ENCODE measurements around the gene APOC3.
"Not testable (repeated sequence)": the region's sequence is repeated elsewhere in the genome, so short reads cannot be mapped to it uniquely, and the experiment has no call there.

Gene APOC3

DNA sequence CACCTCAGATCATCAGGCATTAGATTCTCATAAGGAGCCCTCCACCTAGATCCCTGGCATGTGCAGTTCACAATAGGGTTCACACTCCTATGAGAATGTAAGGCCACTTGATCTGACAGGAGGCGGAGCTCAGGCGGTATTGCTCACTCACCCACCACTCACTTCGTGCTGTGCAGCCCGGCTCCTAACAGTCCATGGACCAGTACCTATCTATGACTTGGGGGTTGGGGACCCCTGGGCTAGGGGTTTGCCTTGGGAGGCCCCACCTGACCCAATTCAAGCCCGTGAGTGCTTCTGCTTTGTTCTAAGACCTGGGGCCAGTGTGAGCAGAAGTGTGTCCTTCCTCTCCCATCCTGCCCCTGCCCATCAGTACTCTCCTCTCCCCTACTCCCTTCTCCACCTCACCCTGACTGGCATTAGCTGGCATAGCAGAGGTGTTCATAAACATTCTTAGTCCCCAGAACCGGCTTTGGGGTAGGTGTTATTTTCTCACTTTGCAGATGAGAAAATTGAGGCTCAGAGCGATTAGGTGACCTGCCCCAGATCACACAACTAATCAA, 2.2 kb downstream of the APOC3 start:
- DNase-seq (ENCODE audit: low spot score), result no peak

DNA sequence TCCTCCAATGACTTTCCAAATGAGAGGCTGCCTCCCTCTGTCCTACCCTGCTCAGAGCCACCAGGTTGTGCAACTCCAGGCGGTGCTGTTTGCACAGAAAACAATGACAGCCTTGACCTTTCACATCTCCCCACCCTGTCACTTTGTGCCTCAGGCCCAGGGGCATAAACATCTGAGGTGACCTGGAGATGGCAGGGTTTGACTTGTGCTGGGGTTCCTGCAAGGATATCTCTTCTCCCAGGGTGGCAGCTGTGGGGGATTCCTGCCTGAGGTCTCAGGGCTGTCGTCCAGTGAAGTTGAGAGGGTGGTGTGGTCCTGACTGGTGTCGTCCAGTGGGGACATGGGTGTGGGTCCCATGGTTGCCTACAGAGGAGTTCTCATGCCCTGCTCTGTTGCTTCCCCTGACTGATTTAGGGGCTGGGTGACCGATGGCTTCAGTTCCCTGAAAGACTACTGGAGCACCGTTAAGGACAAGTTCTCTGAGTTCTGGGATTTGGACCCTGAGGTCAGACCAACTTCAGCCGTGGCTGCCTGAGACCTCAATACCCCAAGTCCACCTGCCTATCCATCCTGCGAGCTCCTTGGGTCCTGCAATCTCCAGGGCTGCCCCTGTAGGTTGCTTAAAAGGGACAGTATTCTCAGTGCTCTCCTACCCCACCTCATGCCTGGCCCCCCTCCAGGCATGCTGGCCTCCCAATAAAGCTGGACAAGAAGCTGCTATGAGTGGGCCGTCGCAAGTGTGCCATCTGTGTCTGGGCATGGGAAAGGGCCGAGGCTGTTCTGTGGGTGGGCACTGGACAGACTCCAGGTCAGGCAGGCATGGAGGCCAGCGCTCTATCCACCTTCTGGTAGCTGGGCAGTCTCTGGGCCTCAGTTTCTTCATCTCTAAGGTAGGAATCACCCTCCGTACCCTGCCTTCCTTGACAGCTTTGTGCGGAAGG, 2.9 kb downstream of the APOC3 start:
- DNase-seq (ENCODE audit: low spot score), result no peak

DNA sequence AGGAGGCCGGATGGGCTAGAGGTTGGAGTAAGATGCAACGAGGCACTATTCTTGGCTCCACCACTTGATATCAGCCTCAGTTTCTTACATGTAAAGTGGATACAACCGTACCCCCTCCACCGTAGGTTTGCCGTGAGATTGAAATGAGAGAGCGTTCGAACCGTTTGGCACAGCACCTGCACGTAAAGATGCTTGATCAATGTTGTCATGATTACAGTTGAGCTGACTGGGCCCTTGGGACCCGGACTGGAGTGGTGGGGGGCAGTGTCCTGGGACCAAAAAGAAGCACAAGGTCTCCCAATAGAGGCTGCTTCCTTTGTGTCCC, 3.7 kb downstream of the APOC3 start:
- no peak for DNase-seq (ENCODE audit: low spot score)

DNA sequence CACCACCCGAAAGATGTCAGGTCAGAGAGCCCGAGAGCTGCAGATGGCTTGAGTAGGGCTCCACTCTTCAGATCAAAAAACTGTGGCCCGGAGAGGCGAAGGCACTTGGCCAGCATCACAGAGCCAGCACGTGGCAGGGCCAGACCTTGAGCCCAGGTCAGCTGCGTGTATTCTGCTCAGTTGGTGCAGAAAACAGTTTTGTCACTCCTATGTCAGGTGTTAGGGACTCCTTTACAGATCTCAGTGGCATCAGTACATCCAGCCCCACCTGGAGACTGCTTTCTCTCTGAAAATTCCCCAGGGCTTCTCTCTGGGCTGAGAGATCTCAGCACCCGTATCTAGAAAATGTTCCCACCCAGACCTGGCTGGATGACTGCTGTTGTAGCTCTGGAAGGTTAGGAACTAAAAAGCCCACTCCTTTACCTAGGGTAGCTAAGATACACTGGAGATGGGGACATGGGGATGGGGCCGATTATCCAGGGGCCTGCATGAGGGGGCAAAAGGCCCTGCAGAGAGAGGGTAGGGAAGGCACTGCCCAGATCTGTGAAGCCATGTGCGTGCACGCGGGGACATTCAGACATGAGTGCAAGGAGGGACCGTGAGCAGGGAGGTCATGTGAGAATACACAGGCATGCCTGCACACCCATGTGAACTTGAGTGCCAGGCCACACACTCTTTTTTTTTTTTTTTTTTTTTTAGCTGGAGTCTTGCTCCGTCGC, 4.3 kb downstream of the APOC3 start:
- no peak for DNase-seq (ENCODE audit: low spot score)

DNA sequence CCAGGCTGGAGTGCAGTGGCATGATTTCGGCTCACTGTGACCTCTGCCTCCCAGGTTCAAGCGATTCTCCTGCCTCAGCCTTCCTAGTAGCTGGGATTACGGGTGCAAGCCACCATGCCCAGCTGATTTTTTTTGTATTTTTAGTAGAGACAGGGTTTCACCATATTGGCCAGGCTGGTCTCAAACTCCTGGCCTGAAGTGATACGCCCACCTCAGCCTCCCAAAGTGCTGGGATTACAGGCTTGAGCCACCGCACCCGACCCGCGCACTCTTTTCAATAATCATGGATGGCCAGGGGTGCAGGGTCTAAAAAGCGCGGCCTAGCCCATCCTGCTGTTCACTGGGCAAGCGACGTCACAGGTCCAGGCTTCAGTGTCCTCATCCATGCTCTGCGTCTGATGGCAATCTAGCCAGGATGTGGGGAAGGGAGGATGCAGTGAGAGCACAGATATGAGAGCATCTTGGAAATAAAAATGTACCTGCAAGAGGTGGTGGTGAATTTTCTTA, 4.9 kb downstream of the APOC3 start:
- DNase-seq (ENCODE audit: low spot score), result not testable (repeated sequence)

DNA sequence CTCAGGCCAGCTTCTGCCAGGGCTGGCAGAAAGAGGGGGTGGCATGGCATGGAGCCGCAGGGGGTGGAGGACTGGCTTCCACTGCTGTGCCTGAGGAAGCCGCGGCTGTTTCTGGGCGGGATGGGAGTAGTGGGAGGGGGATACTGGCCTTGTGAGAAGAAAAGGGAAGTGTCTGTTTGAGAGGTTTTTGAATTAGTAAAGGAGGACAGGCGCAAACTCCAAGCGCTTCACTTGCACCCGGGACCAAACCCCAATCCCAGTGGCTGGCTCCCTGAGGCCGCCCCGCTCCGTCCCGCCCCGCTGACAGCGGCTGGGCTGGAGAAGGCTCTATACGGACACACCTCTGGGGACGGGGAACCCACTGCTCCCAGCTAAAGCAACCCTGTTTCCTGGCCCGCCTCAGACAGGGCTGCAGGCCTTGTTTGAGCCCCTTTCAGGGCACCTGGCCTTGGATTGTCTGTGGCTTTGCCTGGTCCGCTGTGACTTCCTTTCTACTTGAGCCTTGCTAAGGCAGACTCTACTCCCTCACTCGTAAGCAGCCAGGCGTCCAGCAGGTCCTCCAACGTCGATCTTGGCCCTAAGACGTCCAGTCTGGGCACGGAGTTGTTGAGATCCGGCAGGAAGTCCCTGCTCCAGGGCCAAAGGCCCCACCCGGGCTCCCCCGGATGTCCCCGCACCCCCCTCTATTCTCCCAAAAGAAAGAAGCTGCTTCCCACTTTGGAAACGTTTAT, 5.5 kb downstream of the APOC3 start:
- DNase-seq (ENCODE audit: low spot score), result peak; percentile 17

DNA sequence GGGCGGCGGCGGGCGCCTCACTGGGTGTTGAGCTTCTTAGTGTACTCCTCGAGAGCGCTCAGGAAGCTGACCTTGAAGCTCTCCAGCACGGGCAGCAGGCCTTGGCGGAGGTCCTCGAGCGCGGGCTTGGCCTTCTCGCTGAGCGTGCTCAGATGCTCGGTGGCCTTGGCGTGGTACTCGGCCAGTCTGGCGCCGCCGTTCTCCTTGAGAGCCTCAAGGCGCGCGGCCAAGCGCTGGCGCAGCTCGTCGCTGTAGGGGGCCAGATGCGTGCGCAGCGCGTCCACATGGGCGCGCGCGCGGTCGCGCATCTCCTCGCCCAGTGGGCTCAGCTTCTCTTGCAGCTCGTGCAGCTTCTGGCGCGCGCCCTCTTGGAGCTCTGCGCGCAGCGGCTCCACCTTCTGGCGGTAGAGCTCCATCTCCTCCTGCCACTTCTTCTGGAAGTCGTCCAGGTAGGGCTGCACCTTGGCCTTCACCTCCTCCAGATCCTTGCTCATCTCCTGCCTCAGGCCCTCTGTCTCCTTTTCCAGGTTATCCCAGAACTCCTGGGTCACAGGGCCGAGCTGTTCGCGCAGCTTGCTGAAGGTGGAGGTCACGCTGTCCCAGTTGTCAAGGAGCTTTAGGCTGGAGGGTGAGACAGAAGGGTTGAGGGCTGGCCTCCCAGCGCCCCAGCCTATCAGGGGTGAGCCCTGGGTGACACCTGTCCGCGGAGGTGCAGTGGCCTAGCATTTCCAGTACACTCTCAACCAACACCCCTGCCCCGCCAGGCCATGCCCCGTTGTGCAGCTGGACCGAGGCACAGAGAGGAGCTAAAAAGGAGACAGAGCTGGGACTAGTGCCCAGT, 6.3 kb downstream of the APOC3 start:
- DNase-seq (ENCODE audit: low spot score), result peak; percentile 89

DNA sequence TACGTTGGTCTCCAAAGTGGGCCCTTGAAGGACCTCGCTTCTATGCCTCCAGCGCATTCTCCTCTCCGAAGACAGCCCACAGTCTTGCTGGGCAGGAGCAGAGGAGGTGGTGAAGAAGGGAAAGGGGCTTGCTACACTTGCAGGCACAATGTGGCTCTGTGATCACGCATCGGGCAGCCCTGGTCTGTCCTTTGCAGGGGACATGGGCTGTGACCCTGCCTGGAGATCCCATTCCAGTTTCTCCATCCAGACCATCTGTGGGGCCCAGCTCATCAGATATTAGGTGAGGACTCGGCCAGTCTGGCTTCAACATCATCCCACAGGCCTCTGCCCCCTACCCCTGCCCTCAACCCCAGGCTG, 6.9 kb downstream of the APOC3 start:
- DNase-seq (ENCODE audit: low spot score), result no peak

DNA sequence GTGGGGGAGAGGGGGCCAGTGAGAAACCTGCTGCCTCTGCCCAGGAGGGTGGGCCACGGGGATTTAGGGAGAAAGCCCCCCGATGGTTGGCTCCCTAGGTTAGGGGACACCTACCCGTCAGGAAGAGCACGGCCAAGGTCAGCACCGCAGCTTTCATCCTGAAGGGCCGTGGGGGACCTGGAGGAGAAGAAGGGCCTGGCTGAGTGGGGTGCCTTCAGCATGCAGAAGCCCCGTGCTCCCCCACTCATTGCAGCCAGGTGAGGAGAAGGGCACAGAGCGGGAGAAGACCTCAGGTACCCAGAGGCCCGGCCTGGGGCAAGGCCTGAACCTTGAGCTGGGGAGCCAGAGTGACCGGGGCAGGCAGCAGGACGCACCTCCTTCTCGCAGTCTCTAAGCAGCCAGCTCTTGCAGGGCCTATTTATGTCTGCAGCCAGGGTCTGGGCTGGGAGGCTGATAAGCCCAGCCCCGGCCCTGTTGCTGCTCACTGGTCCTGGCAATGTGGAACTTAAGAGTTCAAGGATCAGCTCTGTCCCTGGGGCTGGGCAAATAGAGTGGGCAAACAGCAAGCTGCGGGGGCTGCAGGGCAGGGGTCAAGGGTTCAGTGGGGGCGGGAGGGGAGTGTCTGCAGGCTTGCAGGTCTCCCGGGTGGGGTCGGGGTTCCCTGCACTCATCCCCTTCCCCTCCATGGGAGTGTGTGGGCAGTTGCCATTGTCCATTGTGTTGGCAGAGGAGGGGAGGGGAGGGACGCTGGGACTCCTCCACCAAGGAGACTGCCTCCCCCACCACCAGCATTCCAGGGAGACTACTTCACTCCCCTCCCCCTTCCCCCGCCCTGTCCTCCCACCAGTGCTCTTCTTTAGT, 7.8 kb downstream of the APOC3 start, which contains the start of gene APOA1:
Gene APOA1, minus strand, starts transcription at position 392 of the 861 bp plus-strand sequence. Its CDS starts 235 bp downstream, at position 157.
- DNase-seq (ENCODE audit: low spot score), result no peak

DNA sequence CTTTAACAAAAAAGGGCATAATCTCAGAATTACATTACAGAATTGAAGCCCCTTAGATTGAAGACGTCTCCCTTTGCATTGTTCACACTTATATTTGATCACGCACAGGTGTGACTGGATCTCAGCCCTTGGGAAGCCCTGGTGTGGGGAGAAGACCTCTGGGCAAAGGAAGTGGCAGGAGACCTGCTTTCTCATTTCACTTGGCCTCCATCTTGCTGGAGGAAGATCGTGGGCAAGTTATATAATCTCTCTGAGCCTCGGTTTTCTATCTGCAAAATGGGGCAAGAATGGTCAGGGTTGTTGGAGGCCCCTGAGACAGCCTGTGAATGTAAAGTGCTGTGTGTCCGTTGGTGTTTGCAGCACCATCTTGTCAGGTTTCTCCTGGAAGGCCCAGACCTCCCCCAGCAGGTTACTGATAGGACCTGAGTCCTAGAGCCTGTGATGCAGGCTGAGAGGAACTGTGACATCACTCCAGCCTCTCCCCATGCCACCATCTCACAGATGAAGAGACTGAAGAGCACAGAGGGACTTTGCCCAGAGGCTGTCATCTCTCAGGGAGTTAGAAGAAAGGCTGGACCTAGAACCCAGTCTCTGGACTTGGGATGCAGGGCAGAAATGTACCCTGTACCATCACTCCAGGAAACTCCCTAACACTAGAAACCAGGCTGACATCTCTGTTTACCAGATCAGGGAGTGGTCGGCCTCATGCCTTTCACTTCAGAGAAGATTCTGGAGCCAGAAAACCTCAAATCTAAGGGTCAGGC, 8.8 kb downstream of the APOC3 start:
- DNase-seq (ENCODE audit: low spot score), result no peak

DNA sequence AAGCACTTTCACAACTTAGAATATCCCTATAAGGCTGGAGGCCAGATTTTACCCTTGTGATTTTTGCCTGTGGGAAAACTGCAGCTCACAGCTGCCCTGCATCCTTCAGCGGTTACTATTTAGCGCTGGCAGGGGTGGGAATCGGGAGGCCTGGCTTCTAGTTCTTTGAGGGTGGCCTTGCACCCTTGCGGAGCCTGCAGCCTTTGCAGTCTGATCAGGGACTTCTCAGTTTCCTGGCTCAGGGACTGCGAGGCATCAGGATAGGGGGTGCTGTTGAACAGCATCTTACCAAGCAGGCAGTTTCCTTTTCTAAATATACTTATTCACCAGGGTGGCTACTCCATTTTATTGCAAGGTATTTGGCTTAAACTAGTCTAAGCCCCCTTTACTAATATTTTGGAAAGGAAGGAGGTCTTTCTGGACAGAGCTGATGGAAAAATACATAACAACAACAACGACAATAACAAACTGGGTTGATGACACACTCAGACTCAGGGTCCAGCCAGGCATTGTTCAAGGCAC, 10.6 kb downstream of the APOC3 start:
- DNase-seq (ENCODE audit: low spot score), result no peak

DNA sequence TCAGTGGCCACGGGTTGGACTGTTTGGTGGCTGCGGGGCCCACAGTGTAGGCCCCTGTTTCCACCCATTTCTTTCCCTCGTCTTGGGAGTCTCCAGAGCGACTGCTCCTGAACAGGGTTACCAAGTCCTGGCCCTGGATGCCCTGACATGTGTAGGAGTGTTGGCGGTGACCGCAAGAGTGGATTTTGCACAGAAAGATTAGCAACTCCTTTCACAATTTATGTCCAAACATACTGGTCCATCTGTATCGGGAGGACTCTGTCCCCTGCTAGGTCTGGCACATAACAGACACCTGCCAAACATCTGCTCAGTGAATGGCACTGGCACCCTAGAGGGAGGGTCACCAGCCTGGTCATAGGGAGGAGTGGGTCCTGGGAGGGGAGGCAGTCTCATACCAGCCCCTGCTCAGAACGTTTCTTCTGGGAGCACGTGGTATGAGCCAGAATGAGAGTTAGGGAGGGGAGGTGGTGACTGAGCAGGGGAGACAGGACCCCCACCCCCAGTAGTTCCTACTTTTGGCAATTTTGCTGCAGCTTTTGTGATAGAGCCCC, 11.1 kb downstream of the APOC3 start:
- no peak for DNase-seq (ENCODE audit: low spot score)

DNA sequence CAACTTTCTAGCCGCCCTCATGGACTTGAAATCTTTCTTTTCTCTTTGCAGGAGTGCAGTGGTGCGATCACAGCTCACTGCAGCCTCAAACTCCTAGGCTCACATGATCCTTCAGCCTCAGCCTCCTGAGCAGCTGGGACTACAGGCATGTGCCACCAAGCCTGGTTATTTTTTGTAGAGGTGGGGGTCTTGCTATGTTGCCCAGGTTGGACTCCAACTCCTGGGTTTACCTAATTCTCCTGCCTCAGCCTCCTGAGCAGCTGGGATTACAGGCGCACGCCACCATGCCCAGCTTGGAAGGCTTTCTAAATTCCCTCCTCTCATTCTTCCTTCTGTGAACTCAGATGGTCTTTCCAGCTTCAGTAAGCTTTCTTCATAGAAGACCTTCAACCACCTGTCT, 12.4 kb downstream of the APOC3 start:
- no peak for DNase-seq (ENCODE audit: low spot score)

DNA sequence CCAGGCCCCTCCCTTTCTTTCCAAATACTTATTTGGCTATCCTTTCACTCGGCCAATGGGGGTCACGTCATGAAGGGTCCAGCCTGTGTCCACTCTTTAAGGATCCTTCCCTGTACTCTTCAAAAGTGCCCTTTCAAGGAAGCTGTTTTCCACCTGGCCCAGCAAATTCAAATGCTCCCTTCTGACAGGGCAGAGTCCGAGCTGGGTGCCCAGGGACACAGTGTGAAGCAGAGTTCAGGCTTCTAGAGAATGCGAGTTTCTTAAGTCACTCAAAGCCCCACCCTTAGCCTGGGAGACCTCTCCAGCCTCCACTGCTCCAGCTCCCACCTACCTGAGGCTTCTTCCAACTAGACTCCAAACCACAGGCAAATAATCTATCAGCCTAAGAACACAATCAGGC, 13.2 kb downstream of the APOC3 start:
- DNase-seq (ENCODE audit: low spot score), result no peak

DNA sequence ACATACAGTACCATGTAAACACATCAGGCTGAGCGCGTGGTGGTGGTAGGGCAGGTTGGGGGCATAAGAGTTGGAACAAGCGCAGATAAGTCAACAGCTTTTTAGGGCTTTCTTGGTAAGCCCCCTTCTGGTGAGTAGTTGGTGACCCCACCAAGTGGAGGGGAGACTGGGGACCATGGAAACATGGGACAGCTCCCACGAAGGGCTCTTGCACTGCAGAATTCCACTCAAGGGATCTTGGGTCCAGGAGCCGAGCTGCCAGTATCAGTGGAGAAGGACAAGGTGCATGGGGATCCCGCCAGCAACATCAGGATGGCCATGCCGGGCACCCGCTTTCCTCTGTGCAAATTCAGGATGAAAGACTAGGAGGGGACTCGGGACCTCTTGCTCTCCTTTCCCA, 14.0 kb downstream of the APOC3 start:
- DNase-seq (ENCODE audit: low spot score), result no peak

DNA sequence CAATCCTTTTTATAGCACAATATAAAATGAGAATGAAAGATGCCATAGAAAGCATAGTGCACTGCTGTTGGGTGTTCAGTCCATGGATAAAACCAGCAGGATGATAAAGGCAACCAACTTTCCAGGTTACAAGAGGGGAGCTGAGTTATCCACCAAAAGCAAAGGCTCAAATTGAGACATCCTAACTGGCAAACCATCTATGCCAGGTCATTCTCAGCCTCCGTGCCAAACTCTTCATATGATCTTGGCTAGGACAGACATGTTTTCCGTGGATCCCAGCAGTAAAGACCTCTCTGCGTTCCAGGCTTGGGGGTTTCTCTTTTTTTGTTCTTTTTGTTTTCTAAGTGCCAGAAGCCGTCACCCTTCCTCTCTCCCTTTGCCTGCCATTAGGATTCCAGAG, 15.0 kb downstream of the APOC3 start:
- DNase-seq (ENCODE audit: low spot score), result no peak

DNA sequence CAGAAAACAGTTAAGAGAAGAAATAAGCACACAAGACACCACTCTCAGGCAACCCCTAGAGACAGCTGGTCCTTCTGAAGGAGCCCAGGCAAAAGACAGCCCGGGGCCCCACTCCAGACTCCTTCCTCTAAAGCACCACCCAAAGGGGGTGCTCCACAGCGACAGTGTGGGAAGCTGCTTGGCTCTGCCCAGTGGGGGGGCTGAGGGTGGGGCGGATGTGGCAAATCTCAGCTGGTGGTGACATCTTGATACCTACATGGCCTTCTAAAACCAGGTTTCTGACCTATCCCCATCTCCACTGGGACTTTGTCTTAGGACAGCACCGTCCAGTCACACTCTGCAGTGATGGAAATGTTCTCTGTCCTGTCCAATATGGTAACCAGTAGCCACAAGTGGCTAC, 17.9 kb downstream of the APOC3 start:
- DNase-seq (ENCODE audit: low spot score), result no peak

DNA sequence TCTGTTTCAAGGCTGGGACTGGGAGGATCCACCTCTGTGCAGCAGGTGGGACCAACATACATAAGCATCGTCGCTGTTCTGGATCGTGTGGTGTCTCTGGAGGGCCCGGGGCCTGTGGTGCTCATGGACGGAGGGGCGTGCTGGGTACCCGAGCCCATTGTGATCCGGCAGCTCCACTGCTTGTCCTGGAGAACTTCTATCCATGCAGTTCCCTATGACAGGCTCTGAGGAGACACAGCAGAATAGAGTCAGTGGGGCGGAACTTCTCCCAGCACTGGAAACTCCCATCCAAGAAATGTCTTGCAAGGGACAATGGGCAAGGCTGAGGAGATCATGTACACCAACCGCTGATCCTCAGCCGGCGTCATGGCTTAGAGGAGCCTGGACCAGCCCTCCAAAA, 19.4 kb downstream of the APOC3 start:
- DNase-seq (ENCODE audit: low spot score), result no peak

DNA sequence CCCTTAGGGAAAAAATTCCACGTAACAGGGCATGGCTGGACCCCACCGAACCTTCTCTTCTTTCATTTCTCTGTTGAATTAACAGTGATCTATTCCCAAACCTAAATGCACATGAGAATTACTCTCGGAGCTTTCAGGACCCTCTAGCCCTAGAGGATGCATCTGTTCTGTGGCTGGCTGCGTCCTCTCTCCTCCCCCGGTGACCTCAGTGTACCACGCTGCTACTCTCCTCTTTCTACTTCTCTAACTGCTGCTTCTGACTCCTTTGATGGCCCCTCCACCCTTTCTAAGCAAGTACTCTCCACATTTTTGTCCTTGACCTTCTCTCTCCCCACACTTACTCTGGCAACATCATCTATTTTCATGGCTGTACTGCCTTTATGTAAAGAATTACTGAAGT, 19.8 kb downstream of the APOC3 start:
- no peak for DNase-seq (ENCODE audit: low spot score)

Data from germinal center (tissue), 1 donor.